ENCODE measurements around the gene TMEM250. TPM values are rescaled to one million over a fixed set of nuclear protein-coding genes. Genes with fewer than 3 reads are reported as not detected.

The TMEM250 gene
- total RNA-seq, 4 donors from 2014 or later, result 34.3 to 59.4 (median 43.4) TPM

- peak overlapping the region in 1 of 4 donors; percentile 24 for H3K4me3 ChIP-seq
- H3K36me3 ChIP-seq, result peaks cover 0 to 32% (median 0%) of the 10 kb centered on the region in 3 donors
- no peak for DNase-seq
- intact Hi-C loops (cut with DNase I), result no loop called here
- peaks cover 18 to 82% (median 37%) of the 10 kb centered on the region in 3 donors for H3K4me1 ChIP-seq
- H3K27ac ChIP-seq, result peak overlapping the region in 3 of 4 donors; percentile 46 to 50 (median 48)
- H3K27me3 ChIP-seq, result no peaks in the 10 kb centered on the region
- no peaks in the 10 kb centered on the region for H3K9me3 ChIP-seq
- WGBS, 2 donors, result 79% methylated on average over 8 of the region's 24 CpGs; no CpG with 5 or more reads in 1 of the 2 donors
- TF ChIP-seq POLR2A (IDR thresholded peaks at IDR 0.05) (no peak), CTCF (IDR thresholded peaks at IDR 0.05) (no peak)
These were observed 36.7 kb downstream of the TMEM250 start for GRCh38 chr9:136081826-136082495.

DNA sequence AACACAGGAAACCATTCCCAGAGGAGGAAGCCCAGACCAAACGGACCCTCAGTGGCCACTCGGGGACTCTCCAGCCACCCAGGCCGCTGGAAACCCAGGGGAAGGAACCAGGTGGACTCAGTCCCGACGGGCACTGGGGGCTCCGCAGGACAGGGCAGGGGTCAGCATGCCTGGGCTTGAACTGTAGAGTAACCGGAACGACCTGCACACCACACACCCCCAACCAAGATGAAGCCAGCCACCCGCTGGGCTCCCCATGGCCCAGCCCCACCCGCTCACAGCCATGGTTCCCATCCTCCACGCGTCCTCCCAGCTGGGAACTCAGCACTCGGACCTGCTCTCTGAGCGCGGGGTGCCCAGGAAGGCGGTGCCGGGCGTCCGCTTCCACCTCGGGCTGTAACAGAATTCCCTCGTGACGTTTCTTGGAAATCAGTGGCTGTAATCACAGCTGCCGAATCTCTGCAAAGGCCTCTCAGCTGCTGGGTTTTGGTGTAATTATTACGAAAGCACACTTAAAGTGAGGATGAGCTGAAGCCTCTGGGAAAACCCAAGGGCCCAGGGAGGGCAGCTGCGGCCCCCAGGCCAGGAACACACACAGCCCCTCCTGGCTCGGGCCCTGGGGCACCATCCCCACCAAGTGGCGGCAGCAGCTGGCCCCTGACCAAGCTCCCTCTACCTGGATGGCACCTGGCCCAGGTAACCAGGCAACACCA lies 37.4 kb downstream of the TMEM250 start:
- no peak for TF ChIP-seq CTCF (IDR thresholded peaks at IDR 0.05)
- TF ChIP-seq POLR2A (IDR thresholded peaks at IDR 0.05), result no peak
- Histone ChIP-seq H3K27ac (peak overlapping the region in 3 of 4 donors; percentile 46 to 50 (median 48)), H3K27me3 (no peaks in the 10 kb centered on the region), H3K36me3 (peaks cover 0 to 32% (median 0%) of the 10 kb centered on the region in 3 donors), H3K9me3 (no peaks in the 10 kb centered on the region), H3K4me1 (peaks cover 18 to 76% (median 32%) of the 10 kb centered on the region in 3 donors), H3K4me3 (peak overlapping the region in 1 of 4 donors; percentile 24)
- DNase-seq, result no peak
- intact Hi-C loops (cut with DNase I), result no loop called here
- 48 to 71% methylated on average over 9 to 14 of the region's 27 CpGs for WGBS, 2 donors

DNA sequence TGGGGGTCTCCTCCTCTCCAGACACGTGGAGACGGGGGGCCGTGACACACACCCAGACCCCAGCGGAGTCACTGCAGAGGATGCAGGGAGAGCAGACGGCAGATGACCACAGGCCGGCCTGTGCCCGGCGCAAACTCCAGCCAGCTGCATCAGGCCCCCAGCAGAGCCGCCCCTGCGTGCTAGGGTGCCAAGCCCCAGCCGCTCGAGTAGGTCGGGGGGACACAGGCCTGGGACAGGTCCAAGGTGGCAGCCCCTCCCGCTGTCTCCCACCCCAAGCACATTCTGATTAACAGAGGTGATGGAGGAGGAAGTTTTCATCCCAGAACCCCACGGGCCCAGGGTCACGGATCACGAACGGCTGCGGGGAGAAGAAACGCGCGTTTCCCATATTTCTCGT lies 38.0 kb downstream of the TMEM250 start:
- no peaks in the 10 kb centered on the region for H3K27me3 ChIP-seq
- TF ChIP-seq POLR2A (IDR thresholded peaks at IDR 0.05) (no peak), CTCF (IDR thresholded peaks at IDR 0.05) (no peak)
- intact Hi-C loops (cut with DNase I), result no loop called here
- peak overlapping the region in 3 of 4 donors; percentile 16 to 59 (median 50) for H3K27ac ChIP-seq
- peaks cover 18 to 76% (median 26%) of the 10 kb centered on the region in 3 donors for H3K4me1 ChIP-seq
- no peaks in the 10 kb centered on the region for H3K9me3 ChIP-seq
- DNase-seq, result no peak
- no CpG with 5 or more reads among the region's 23 CpGs for WGBS, 2 donors
- H3K4me3 ChIP-seq, result no peak overlapping the region
- H3K36me3 ChIP-seq, result peaks cover 0 to 34% (median 0%) of the 10 kb centered on the region in 3 donors

GRCh38 chr9:136079916-136080246 lies 38.8 kb downstream of the TMEM250 start:
- H3K27me3 ChIP-seq, result no peaks in the 10 kb centered on the region
- peaks cover 18 to 76% (median 27%) of the 10 kb centered on the region in 3 donors for H3K4me1 ChIP-seq
- TF ChIP-seq CTCF (IDR thresholded peaks at IDR 0.05) (peak in 1 of 6 experiments; percentile 7), POLR2A (IDR thresholded peaks at IDR 0.05) (no peak)
- no peaks in the 10 kb centered on the region for H3K9me3 ChIP-seq
- H3K36me3 ChIP-seq, result peaks cover 0 to 43% (median 0%) of the 10 kb centered on the region in 3 donors
- no peak overlapping the region for H3K4me3 ChIP-seq
- WGBS, 2 donors, result 80% methylated on average over 1 of the region's 6 CpGs; no CpG with 5 or more reads in 1 of the 2 donors
- intact Hi-C loops (cut with DNase I), result no loop called here
- H3K27ac ChIP-seq, result peak overlapping the region in 3 of 4 donors; percentile 33 to 69 (median 59)
- no peak for DNase-seq
